Lower leg skin (tissue), 4 donors: ENCODE measurements around the gene FETUB. TPM values are rescaled to one million over a fixed set of nuclear protein-coding genes. Genes with fewer than 3 reads are reported as not detected.
A peak's percentile ranks its signal among the peaks of the same experiment; 100 is the strongest.

Experiments used
- DNase-seq, 2 donors: peaks; one replicate each; pipeline ENCODE4 v3.0.0-alpha.2; 2019; ENCODE audit warnings: low spot score in 2 of 2
- H3K4me3 ChIP-seq: fragments of 200-600 bp; sonication (generic); 2 replicates; pipeline ENCODE4 v1.5.1; 2017; ENCODE audit warnings: mild to moderate bottlenecking, low read depth; ENCODE audit not compliant: poor library complexity, severe bottlenecking
- CTCF ChIP-seq, 3 donors: fragments of 450-650 bp; IDR thresholded peaks; one replicate each; pipeline ENCODE4 v1.5.1; 2016; ENCODE audit warnings: antibody characterized with exemption in 3 of 3, mild to moderate bottlenecking in 3 of 3, moderate library complexity in 2 of 3
- POLR2A ChIP-seq, 2 donors: fragments of 450-650 bp; IDR thresholded peaks; one replicate each; pipeline ENCODE4 v1.6.1; 2016 to 2017; ENCODE audit warnings: antibody characterized with exemption in 2 of 2, mild to moderate bottlenecking in 1 of 2, moderate library complexity in 1 of 2
- WGBS, 2 donors: methylation state at CpG; one replicate each; pipeline ENCODE4 v1.1.5; 2018; 5-methylcytosine and 5-hydroxymethylcytosine counted together
- intact Hi-C: fragments of 100-400 bp; cut with DNase I; formaldehyde crosslinking; loops from one replicate; pipeline ENCODE4 v1.15.0; 2023; ENCODE audit warnings: low total_unique reads
- total RNA-seq, 4 donors: library from RNA; depleted of rRNA; stranded (reverse); fragments of >200 nt; gene quantifications; one replicate each; pipeline ENCODE4 v1.1.0, GENCODE V29; 2016

Gene FETUB
- total RNA-seq, 4 donors from 2014 or later = 4.0 to 13.5 (median 9.3) TPM

- 70% methylated on average over 3 of the region's 3 CpGs for WGBS, 2 donors
- DNase-seq = no peak
- intact Hi-C loops = no loop called here
Measured at GRCh38 chr3:186635532-186635931, 4.7 kb upstream of the FETUB start.

DNA sequence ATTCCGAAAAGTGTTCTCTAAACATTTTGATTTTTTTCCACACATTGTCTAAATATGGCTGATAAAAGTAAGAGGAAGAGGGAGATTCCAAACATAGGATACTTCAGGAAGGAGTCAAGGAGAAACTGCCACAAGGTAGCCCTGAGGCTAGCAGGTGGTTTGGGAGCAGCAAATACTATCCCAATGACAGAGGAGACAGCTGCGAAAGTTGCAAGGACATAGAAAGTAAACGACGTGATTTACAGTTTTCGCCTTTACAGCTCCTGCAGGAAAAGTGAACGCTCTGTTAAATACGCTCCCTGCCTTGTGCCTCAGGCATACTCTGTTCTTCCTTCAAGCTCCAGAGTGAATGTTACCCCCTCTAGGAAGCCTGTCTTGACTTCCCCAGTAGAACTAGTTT is 3.7 kb upstream of the FETUB start:
- intact Hi-C loops = no loop called here
- H3K4me3 ChIP-seq = no peak overlapping the region
- TF ChIP-seq CTCF (IDR thresholded peaks at IDR 0.05) (no peak), POLR2A (IDR thresholded peaks at IDR 0.05) (no peak)
- 71 to 81% methylated on average over 7 of the region's 7 CpGs for WGBS, 2 donors
- DNase-seq = no peak

More at GRCh38 chr3:186635532-186635931, 4.7 kb upstream of the FETUB start:
- TF ChIP-seq CTCF (IDR thresholded peaks at IDR 0.05) (no peak), POLR2A (IDR thresholded peaks at IDR 0.05) (no peak)
- H3K4me3 ChIP-seq = no peak overlapping the region

- TF ChIP-seq CTCF (IDR thresholded peaks at IDR 0.05) (no peak), POLR2A (IDR thresholded peaks at IDR 0.05) (no peak)
- DNase-seq = no peak
- no peak overlapping the region for H3K4me3 ChIP-seq
- intact Hi-C loops = no loop called here
- WGBS, 2 donors = 81 to 82% methylated on average over 2 to 3 of the region's 3 CpGs
Measured at GRCh38 chr3:186637686-186638085, 2.5 kb upstream of the FETUB start.

DNA sequence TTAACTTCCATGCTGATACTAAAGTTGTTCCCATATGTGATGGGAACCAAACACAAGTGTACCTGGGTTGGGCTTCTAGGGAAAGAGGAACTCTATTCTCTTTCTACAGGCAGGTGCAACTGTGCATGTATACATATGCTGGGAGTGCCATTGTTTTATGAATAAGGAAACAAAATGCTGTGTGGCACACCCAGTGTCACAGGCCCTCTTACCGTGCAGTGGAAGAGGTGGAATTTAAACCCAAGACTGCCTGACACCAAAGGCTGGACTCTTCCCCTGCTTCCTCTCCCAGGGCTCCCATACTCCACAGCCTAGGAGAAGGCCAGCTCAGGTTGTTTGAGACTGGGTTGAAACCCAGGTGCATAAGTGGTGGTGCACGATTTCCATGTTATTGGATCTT is 1.9 kb upstream of the FETUB start:
- 74 to 86% methylated on average over 2 of the region's 2 CpGs for WGBS, 2 donors
- intact Hi-C loops = no loop called here
- no peak overlapping the region for H3K4me3 ChIP-seq
- DNase-seq = no peak
- TF ChIP-seq CTCF (IDR thresholded peaks at IDR 0.05) (no peak), POLR2A (IDR thresholded peaks at IDR 0.05) (no peak)

- TF ChIP-seq CTCF (IDR thresholded peaks at IDR 0.05) = no peak
- 32 to 33% methylated on average over 9 of the region's 9 CpGs for WGBS, 2 donors
- intact Hi-C loops = no loop called here
- DNase-seq = peak in 1 of 2 donors; percentile 50
- no peak overlapping the region for H3K4me3 ChIP-seq
Measured at GRCh38 chr3:186640473-186640818, 247 bp downstream of the FETUB start.

DNA sequence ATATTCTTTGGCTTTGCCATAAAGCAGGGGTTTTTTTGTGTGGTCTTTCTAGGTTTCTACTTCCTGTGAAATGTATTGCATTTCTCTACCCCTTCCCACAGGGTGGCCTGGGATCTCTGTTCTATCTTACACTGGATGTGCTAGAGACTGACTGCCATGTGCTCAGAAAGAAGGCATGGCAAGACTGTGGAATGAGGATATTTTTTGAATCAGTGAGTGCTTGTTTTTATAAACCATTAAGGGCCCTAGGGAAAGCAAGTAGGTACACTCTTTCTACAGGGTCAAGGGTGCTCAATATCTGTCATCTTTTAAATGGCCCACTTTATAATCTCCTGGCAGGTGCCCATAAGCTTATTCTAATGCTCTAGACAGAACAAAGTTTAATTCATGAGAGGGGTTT is 730 bp downstream of the FETUB start:
- no peak for DNase-seq
- intact Hi-C loops = no loop called here
- TF ChIP-seq CTCF (IDR thresholded peaks at IDR 0.05) (no peak), POLR2A (IDR thresholded peaks at IDR 0.05) (no peak)
- no peak overlapping the region for H3K4me3 ChIP-seq
